Breast epithelium (tissue), 3 donors: ENCODE results near the gene IPCEF1.
"Not testable (repeated sequence)": the region's sequence is repeated elsewhere in the genome, so short reads cannot be mapped to it uniquely, and the experiment has no call there.

Experiments
- POLR2AphosphoS5 ChIP-seq, 3 donors: sonication (generic); formaldehyde crosslinking; IDR thresholded peaks; one replicate each; pipeline ENCODE4 v1.6.1; 2017; ENCODE audit warnings: antibody characterized with exemption in 3 of 3
- TF ChIP-seq, protein P1 (sequence below), 3 donors: fragments of 450-650 bp; IDR thresholded peaks; one replicate each; pipeline ENCODE4 v1.5.1; 2016 to 2017; ENCODE audit warnings: antibody characterized with exemption in 3 of 3, mild to moderate bottlenecking in 3 of 3, moderate library complexity in 3 of 3

GRCh38 chr6:154334147-154334546 lies 22.5 kb downstream of the IPCEF1 start:
- TF ChIP-seq POLR2AphosphoS5 (IDR thresholded peaks at IDR 0.05): not testable (repeated sequence)
- TF ChIP-seq, protein P1, sequence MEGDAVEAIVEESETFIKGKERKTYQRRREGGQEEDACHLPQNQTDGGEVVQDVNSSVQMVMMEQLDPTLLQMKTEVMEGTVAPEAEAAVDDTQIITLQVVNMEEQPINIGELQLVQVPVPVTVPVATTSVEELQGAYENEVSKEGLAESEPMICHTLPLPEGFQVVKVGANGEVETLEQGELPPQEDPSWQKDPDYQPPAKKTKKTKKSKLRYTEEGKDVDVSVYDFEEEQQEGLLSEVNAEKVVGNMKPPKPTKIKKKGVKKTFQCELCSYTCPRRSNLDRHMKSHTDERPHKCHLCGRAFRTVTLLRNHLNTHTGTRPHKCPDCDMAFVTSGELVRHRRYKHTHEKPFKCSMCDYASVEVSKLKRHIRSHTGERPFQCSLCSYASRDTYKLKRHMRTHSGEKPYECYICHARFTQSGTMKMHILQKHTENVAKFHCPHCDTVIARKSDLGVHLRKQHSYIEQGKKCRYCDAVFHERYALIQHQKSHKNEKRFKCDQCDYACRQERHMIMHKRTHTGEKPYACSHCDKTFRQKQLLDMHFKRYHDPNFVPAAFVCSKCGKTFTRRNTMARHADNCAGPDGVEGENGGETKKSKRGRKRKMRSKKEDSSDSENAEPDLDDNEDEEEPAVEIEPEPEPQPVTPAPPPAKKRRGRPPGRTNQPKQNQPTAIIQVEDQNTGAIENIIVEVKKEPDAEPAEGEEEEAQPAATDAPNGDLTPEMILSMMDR (IDR thresholded peaks at IDR 0.05): not testable (repeated sequence)
